GM12873 (cell line): ENCODE data around the gene TSBP1.

ENCODE experiments used
- TF ChIP-seq, protein P1 (sequence below): IDR thresholded peaks from 2 replicates; pipeline ENCODE4 v1.5.1; 2012; ENCODE audit warnings: low read depth, mild to moderate bottlenecking, moderate library complexity, low read length, control low read depth; ENCODE audit not compliant: insufficient read depth; ENCODE audit errors: missing control alignments

TSBP1 gene

DNA sequence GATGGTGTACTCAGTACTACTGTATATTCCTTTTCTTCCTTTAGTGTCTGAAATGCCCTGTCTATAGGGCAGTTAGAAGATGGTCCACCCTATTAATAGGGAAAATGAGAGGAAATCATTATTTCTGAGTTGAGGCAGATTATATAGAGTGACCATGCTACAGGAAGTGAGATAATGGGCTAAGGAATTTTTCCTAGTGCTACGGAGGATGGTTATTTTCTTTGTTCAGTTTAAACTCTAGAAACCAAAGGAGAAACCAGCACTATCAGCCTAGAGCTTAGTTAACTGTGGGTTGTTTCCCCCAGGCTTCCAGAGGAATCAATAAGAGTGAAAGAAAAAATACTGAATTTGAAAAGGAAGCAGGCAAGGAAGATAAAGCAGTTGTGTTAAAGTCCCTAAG, 474 bp downstream of the TSBP1 start:
- TF ChIP-seq, protein P1, sequence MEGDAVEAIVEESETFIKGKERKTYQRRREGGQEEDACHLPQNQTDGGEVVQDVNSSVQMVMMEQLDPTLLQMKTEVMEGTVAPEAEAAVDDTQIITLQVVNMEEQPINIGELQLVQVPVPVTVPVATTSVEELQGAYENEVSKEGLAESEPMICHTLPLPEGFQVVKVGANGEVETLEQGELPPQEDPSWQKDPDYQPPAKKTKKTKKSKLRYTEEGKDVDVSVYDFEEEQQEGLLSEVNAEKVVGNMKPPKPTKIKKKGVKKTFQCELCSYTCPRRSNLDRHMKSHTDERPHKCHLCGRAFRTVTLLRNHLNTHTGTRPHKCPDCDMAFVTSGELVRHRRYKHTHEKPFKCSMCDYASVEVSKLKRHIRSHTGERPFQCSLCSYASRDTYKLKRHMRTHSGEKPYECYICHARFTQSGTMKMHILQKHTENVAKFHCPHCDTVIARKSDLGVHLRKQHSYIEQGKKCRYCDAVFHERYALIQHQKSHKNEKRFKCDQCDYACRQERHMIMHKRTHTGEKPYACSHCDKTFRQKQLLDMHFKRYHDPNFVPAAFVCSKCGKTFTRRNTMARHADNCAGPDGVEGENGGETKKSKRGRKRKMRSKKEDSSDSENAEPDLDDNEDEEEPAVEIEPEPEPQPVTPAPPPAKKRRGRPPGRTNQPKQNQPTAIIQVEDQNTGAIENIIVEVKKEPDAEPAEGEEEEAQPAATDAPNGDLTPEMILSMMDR = no peak

DNA sequence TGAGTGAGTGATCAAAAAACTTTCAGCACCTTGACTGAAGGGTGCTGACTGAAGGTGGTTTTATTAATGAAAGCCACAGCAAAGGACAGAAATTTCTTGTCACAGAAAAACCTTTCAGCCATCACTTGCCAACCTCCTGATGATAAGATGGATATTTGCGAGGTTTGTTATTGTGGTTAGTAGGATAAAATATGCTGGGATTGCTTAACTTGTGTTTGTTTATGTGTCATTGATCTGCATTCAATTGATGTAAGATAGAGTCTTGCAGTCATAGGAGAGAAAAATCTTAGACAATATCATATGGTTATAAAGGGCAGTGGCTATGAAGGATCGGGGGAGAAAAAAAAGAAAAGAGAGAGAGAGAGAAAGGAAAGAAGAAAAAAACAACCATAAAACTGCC, 1.2 kb downstream of the TSBP1 start:
- TF ChIP-seq, protein P1 = no peak

DNA sequence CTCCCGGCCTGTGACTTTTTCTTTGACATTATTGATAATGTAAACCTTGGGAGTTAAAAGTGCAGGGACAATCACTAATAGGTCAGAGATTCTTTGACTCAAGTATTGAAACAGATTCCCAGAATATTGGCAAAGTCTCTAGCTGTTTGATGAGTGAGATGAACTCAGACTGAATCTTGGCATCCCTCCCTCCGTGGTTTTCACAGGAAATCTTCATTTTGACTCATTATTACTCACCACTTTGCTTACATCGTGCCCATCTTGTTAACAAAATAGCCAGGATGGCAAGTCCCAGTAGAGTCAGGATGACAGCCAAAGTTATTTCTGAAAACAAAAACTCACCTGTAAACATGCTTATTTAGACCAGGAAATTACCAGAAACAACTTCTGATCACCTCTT, 2.0 kb downstream of the TSBP1 start:
- TF ChIP-seq, protein P1 = no peak

DNA sequence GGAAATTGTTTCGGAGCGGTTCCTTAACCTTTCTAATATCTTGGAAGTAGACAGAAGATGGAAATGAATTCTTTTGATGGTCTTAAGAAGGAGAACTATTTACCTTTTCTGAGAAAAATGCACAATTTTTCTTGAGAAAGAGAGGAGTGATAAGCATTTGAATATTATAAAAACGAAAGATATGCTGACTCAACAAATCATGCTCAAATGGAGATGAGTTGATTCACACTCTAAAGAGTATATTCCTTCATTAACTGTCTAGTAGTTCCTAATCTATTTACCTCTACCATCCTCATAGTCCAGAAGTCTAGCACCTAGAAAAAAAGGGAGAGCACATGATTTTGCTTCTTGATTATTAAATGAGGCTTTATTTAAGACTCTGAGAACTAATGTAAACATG, 4.1 kb downstream of the TSBP1 start:
- TF ChIP-seq, protein P1 = no peak

DNA sequence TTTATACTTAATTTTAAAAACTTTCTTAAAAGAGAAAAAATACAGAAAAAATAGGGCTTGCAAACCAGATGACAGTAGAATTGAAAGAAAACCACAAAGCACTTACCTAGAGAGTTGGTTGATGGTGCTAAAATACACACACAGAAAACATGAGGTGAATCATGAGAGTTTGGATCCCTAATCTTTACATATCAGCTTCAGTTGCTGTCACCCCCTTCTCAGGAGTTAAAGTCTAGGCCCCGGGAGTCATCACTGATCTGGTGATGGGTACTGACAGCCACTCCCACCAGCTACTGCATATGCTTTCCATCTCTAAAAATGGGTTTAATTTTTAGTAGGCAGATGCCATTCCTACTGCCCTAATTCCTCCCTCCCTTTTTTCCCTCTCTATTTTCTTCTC, 16.7 kb downstream of the TSBP1 start:
- TF ChIP-seq, protein P1 = no peak

DNA sequence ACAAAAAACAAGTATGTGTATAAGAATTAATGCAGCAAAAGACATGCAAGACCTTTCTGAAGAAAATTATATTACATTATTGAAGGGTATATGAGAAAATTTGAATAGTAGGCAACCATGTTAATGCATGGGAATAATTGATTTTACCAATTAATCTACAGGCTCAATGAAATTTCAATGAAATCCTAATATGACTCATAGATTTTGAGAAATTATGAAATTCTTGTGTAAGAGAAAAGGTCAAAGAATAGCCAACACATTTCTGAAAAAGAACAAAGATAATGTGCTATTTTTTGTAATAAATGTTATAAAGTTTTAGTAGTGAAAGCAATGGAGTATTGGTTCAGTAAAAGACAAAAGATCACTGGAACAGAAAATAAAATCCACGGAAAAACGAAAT, 18.4 kb downstream of the TSBP1 start:
- TF ChIP-seq, protein P1 = no peak

DNA sequence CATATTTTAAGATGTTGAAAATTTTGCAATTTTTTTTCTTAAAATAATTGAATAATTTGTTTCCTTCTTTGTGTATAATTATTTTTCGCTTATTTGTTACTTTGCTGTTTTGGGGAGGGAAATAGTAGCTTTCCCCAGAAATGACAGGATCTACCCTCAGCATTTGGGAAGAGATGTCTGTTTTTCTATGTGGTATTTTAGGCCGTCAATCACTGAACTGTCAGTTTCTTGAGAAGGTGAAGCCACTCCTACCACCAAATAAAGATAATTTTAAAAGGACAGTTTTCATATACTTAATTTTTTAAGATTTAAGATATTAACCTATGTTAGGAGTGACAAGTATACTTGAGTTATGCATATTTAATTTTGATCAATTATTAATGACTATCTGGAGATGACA, 31.5 kb downstream of the TSBP1 start:
- TF ChIP-seq, protein P1 = no peak

DNA sequence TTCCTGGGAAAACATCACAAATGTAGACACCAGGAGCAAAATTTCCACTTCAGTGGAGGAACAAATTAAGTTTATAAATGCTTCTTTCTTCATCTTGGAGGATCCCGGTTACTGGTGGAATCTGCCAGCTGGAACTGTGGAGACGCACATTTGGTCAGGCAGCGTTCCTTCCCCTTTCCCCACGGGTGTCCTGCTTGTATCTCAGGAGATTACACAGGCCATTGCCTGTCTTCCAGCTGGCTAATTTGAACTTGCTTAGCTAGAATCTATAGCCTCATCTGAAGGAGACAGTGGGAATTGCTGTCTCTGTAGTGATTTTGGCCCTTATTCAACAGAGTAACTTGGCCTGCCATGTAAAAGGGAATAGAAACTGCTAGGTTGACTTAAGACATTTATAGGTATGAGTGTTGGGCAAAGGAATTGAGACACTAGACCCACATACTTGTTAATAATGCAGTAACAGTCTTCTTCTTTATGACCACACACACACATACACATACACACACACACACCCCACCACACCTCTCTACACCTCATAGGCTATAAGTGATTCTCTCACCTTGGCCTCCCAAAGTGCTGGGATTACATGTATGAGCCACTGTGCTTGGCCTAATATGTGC, 34.4 kb downstream of the TSBP1 start:
- TF ChIP-seq, protein P1 = no peak
